Caco-2 (cell line): ENCODE data around the gene VAV2. TPM values are rescaled to one million over a fixed set of nuclear protein-coding genes. Genes with fewer than 3 reads are reported as not detected.

Source experiments
- BruUV-seq: library from RNA; stranded (reverse); fragments of 400-500 nt; replicated peaks from 2 replicates; lab custom pipeline; 2021; lab: Mats Ljungman, UMichigan
- CTCF ChIA-PET: fragments of 300-600 bp; sonication (Branson Sonifier 250); formaldehyde crosslinking; loops from one replicate; lab custom pipeline; 2022; ENCODE audit warnings: antibody characterized with exemption; lab: Charles Lee
- POLR2A ChIA-PET: fragments of 300-600 bp; sonication (Branson Sonifier 250); formaldehyde crosslinking; loops from one replicate; lab custom pipeline; 2022; ENCODE audit warnings: antibody characterized with exemption; lab: Charles Lee
- DNase-seq, 2 experiments: peaks; one replicate each; pipeline versions ENCODE4 v3.0.0 to v3.0.0-alpha.2; 2020 to 2022
- H3K27me3 ChIP-seq: replicated peaks from 2 replicates; pipeline ENCODE4 v1.6.0; 2011; ENCODE audit warnings: low read length; ENCODE audit not compliant: control insufficient read depth, insufficient read depth
- H3K36me3 ChIP-seq: 2 replicates; pipeline ENCODE4 v1.5.1; 2011; ENCODE audit warnings: low read length; ENCODE audit not compliant: control insufficient read depth, insufficient read depth
- H3K4me1 ChIP-seq: fragments of 250-450 bp; sonication (Bioruptor Pico); 2 replicates; pipeline ENCODE4 v1.5.1; 2020; ENCODE audit warnings: mild to moderate bottlenecking
- H3K4me3 ChIP-seq: 2 replicates; pipeline ENCODE4 v1.5.1; 2011; ENCODE audit warnings: low read depth, mild to moderate bottlenecking, control low read depth, low read length
- H3K9me3 ChIP-seq: fragments of 250-450 bp; sonication (Bioruptor Pico); 2 replicates; pipeline ENCODE4 v1.5.1; 2020; ENCODE audit warnings: mild to moderate bottlenecking, moderate library complexity
- H3K27ac Mint-ChIP-seq: one replicate; pipeline ENCODE4 v1.8.0; 2022; ENCODE audit warnings: mixed read lengths; ENCODE audit not compliant: unreplicated experiment
- H3K27me3 Mint-ChIP-seq: one replicate; pipeline ENCODE4 v1.8.0; 2022; ENCODE audit warnings: mixed read lengths; ENCODE audit not compliant: insufficient read depth, unreplicated experiment
- H3K36me3 Mint-ChIP-seq: one replicate; pipeline ENCODE4 v1.8.0; 2022; ENCODE audit warnings: mild to moderate bottlenecking, mixed read lengths; ENCODE audit not compliant: insufficient read depth, unreplicated experiment
- H3K4me1 Mint-ChIP-seq: one replicate; pipeline ENCODE4 v1.8.0; 2022; ENCODE audit warnings: low read depth, mixed read lengths; ENCODE audit not compliant: unreplicated experiment
- H3K4me3 Mint-ChIP-seq: one replicate; pipeline ENCODE4 v1.8.0; 2022; ENCODE audit warnings: mild to moderate bottlenecking, moderate library complexity, mixed read lengths; ENCODE audit not compliant: unreplicated experiment
- H3K9me3 Mint-ChIP-seq: one replicate; pipeline ENCODE4 v1.8.0; 2022; ENCODE audit warnings: mixed read lengths; ENCODE audit not compliant: unreplicated experiment
- CTCF ChIP-seq, 2 experiments: fragments of 200-600 bp in 1 of 2; IDR thresholded peaks; 1 replicate in 1 of 2; 2 replicates in 1 of 2; pipeline versions ENCODE4 v1.5.1 to v1.8.0; 2011 to 2022; ENCODE audit warnings: antibody characterized with exemption in 1 of 2, control low read depth in 1 of 2, inconsistent platforms in 1 of 2, low read depth in 1 of 2, low read length in 1 of 2, mild to moderate bottlenecking in 1 of 2, moderate library complexity in 1 of 2; ENCODE audit not compliant: insufficient read depth in 1 of 2, severe bottlenecking in 1 of 2, unreplicated experiment in 1 of 2
- intact Hi-C: fragments of 100-400 bp; cut with micrococcal nuclease; formaldehyde crosslinking; loops from one replicate; pipeline ENCODE4 v1.10.0; 2022; ENCODE audit not compliant: unreplicated experiment
- total RNA-seq: library from RNA; stranded (reverse); gene quantifications from 2 replicates; pipeline ENCODE4 v1.2.3, GENCODE V29; 2022

VAV2 gene
- total RNA-seq, 1 experiment from 2014 or later, result 55.3 TPM

- Mint-ChIP-seq H3K9me3 (peaks cover 9% of the 10 kb centered on the region), H3K4me1 (no peaks in the 10 kb centered on the region), H3K27ac (no peak overlapping the region), H3K36me3 (peaks cover 78% of the 10 kb centered on the region), H3K4me3 (no peak overlapping the region), H3K27me3 (no peaks in the 10 kb centered on the region)
- TF ChIP-seq CTCF (IDR thresholded peaks at IDR 0.05; ENCODE audit: insufficient read depth in 1 of 2, low read depth in 1 of 2, low read length in 1 of 2, severe bottlenecking in 1 of 2, unreplicated experiment in 1 of 2), result no peak
- intact Hi-C loops, result no loop called here
- Histone ChIP-seq H3K27me3 (no peaks in the 10 kb centered on the region), H3K36me3 (peaks cover 28% of the 10 kb centered on the region), H3K4me1 (no peaks in the 10 kb centered on the region), H3K9me3 (peaks cover 9% of the 10 kb centered on the region), H3K4me3 (no peak overlapping the region)
- CTCF ChIA-PET, result no interaction called here
- peak in 1 of 2 experiments; percentile 26 for DNase-seq
- no TSS peak for BruUV-seq
- POLR2A ChIA-PET, result no interaction called here
Measured at GRCh38 chr9:133772581-133772980, 219.5 kb downstream of the VAV2 start.

- BruUV-seq, result no TSS peak
- Mint-ChIP-seq H3K27ac (no peak overlapping the region), H3K27me3 (no peaks in the 10 kb centered on the region), H3K4me1 (no peaks in the 10 kb centered on the region), H3K9me3 (peaks cover 17% of the 10 kb centered on the region), H3K4me3 (no peak overlapping the region), H3K36me3 (peaks cover 83% of the 10 kb centered on the region)
- no peaks in the 10 kb centered on the region for H3K4me1 ChIP-seq
- H3K27me3 ChIP-seq, result no peaks in the 10 kb centered on the region
- peaks cover 17% of the 10 kb centered on the region for H3K9me3 ChIP-seq
- TF ChIP-seq CTCF (IDR thresholded peaks at IDR 0.05; ENCODE audit: insufficient read depth in 1 of 2, low read depth in 1 of 2, low read length in 1 of 2, severe bottlenecking in 1 of 2, unreplicated experiment in 1 of 2), result no peak
- H3K4me3 ChIP-seq, result no peak overlapping the region
- intact Hi-C loops, result no loop called here
- ChIA-PET CTCF (no interaction called here), POLR2A (no interaction called here)
- peak in 1 of 2 experiments; percentile 29 for DNase-seq
- peaks cover 28% of the 10 kb centered on the region for H3K36me3 ChIP-seq
Measured at GRCh38 chr9:133771486-133772482, 220.3 kb downstream of the VAV2 start.

- H3K4me1 ChIP-seq, result no peaks in the 10 kb centered on the region
- no peaks in the 10 kb centered on the region for H3K27me3 ChIP-seq
- Mint-ChIP-seq H3K27ac (no peak overlapping the region), H3K36me3 (peaks cover 81% of the 10 kb centered on the region), H3K4me1 (no peaks in the 10 kb centered on the region), H3K27me3 (no peaks in the 10 kb centered on the region), H3K9me3 (peaks cover 19% of the 10 kb centered on the region), H3K4me3 (no peak overlapping the region)
- ChIA-PET POLR2A (no interaction called here), CTCF (interaction anchor here (0.6 to 1.6 kb wide), 3 partner anchors 12 to 255 kb away, joined by 3 to 6 read pairs (median 4); partner anchors contain the start of gene BRD3OS)
- H3K9me3 ChIP-seq, result peaks cover 18% of the 10 kb centered on the region
- H3K4me3 ChIP-seq, result no peak overlapping the region
- no peak for TF ChIP-seq CTCF (IDR thresholded peaks at IDR 0.05; ENCODE audit: insufficient read depth in 1 of 2, low read depth in 1 of 2, low read length in 1 of 2, severe bottlenecking in 1 of 2, unreplicated experiment in 1 of 2)
- peaks cover 26% of the 10 kb centered on the region for H3K36me3 ChIP-seq
- peak in 1 of 2 experiments; percentile 31 for DNase-seq
- BruUV-seq, result no TSS peak
- intact Hi-C loops, result no loop called here
Measured at GRCh38 chr9:133770076-133770777, 221.9 kb downstream of the VAV2 start.
